ENCODE measurements around the gene ADAMTS6. TPM values are rescaled to one million over a fixed set of nuclear protein-coding genes. Genes with fewer than 3 reads are reported as not detected.

Gene ADAMTS6
- total and polyA plus RNA-seq, 2 of the 13 experiments (the other 11 are each of a cell fraction or from before 2014, with no cell fraction given), result 3.1 to 8.2 TPM

GRCh38 chr5:65434122-65434521 lies 47.6 kb downstream of the ADAMTS6 start:
- no peak overlapping the region for H3K4me2 ChIP-seq (ENCODE audit: low read depth, low read length)
- 88% methylated on average over 3 of the region's 3 CpGs for WGBS (ENCODE audit: low lambda C conversion rate)
- ChIA-PET CTCF (ENCODE audit: low intra/inter-chr PET ratio, low total read pairs) (no interaction called here), POLR2A (no interaction called here)
- ATAC-seq, result no peak
- FAIRE-seq, result no peak
- in situ Hi-C loops (cut with HindIII; ENCODE audit: extremely low pct_ligation_motif_present, low pct_unique_long_range_greater_than_20kb) (no loop called here), intact Hi-C loops (cut with micrococcal nuclease; ENCODE audit: unreplicated experiment) (no loop called here)
- H3K27me3 ChIP-seq (ENCODE audit: control insufficient read depth in 1 of 2, insufficient read depth in 2 of 2, low read length in 2 of 2), result no peaks in the 10 kb centered on the region
- H3K79me2 ChIP-seq (ENCODE audit: insufficient read depth, low read length), result no peaks in the 10 kb centered on the region
- no peak overlapping the region for H3K9ac ChIP-seq (ENCODE audit: insufficient read depth, low read depth, low read length)
- no peak for DNase-seq (ENCODE audit: low spot score)
- no peaks in the 10 kb centered on the region for H3K4me1 ChIP-seq (ENCODE audit: insufficient read depth, low read length)
- TF ChIP-seq ZNF121 (CRISPR knock-in tag; IDR thresholded peaks at IDR 0.05), result no peak
- no peak for TF ChIP-seq ZSCAN12 (CRISPR knock-in tag; IDR thresholded peaks at IDR 0.05)
- no peak for TF ChIP-seq YY1 (IDR thresholded peaks at IDR 0.05; ENCODE audit: insufficient read depth, insufficient replicate concordance, low read depth, low read length)
- no peak for TF ChIP-seq ZMAT3 (CRISPR knock-in tag; conservative IDR thresholded peaks at IDR 0.05)
- TF ChIP-seq ZGPAT (CRISPR knock-in tag; IDR thresholded peaks at IDR 0.05), result no peak
- no peak for TF ChIP-seq ZNF691 (CRISPR knock-in tag; IDR thresholded peaks at IDR 0.05; ENCODE audit: borderline replicate concordance, low read depth)
- 0 out of 2 replicates have a peak, but pooled peaks have one; percentile 34 for TF ChIP-seq CEBPB (IDR thresholded peaks at IDR 0.05; ENCODE audit: borderline replicate concordance, low read depth, low read length)
- TF ChIP-seq WIZ (CRISPR knock-in tag; IDR thresholded peaks at IDR 0.05), result no peak
- TF ChIP-seq ZNF484 (CRISPR knock-in tag; IDR thresholded peaks at IDR 0.05; ENCODE audit: borderline replicate concordance, low read depth), result no peak
- H3K9me3 ChIP-seq (ENCODE audit: low read length), result no peaks in the 10 kb centered on the region
- no peaks in the 10 kb centered on the region for H4K20me1 ChIP-seq (ENCODE audit: insufficient read depth, low read length)
- no peaks in the 10 kb centered on the region for H3K36me3 ChIP-seq (replicated peaks in 1 of 2; ENCODE audit: control insufficient read depth in 1 of 2, insufficient read depth in 2 of 2, low read length in 2 of 2)
- BruUV-seq (replicated peaks), result no TSS peak
- no peak overlapping the region for H3K27ac ChIP-seq (ENCODE audit: extremely low read length, insufficient read depth, low read length)
- no peak overlapping the region for H2AFZ ChIP-seq (ENCODE audit: low read length)
- H3K4me3 ChIP-seq (replicated peaks in 1 of 3; ENCODE audit: insufficient read depth in 1 of 3, low read depth in 2 of 3, low read length in 3 of 3), result no peak overlapping the region
